ENCODE measurements around the gene RGS6. TPM values are rescaled to one million over a fixed set of nuclear protein-coding genes. Genes with fewer than 3 reads are reported as not detected.

The RGS6 gene
- total RNA-seq, 2 experiments from 2014 or later: 0.13 to 0.38 TPM

DNA sequence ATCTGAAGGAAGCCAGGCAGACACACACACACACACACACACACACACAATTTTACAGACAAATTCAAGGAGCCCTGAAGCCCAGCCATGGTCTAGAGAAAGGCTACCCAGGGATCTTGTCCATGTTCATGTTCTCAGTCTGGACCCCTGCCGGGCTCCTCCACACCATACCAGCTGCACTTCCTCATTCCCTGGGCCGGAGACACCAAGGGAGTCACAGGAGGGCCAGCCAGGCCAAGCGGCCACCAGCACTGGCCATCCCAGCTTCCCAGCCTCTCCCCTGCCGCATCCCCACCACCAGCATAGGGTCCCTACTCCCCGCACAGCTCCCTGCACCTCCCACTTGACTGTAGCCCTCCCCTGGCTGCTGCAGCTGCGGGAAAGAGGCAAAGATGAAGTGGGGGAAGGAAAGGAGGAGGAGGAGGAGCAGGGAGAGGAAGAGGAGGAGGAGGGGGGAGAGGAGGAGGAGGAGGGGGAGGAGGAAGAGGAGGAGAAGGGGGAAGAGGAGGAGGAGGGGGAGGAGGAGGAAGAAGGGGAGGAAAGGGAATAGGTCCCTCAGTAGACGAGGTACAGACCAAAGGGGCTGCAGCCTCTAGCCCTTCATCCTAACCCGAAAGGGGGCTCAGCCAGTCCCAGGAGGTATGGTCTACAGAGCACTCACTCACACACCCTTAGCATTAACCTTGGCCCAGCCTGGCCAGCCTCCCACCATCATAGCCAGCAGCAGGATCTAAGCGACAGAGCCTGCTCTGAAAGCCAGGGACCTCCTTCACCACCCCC is 668.5 kb downstream of the RGS6 start:
- POLR2A ChIA-PET: no interaction called here
- CTCF ChIA-PET: no interaction called here

DNA sequence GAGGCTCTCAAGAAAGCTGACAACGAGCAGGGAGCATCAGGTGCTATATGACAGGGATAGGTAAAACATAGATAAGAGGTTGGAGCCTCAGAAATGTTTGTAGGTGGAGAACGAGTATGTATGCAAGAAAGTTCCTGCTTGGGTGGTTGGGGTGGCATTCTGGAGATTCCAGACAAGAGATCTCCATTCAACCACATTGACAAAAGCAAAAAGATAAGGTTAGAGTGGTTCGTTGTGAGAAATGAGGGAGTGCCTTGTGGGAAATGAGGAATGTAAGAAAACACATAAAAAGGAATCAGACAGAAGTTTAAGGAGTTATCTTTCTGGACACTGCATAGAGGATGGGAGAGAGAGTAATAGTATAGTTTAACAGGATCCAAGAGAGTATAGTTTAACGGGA is 671.4 kb downstream of the RGS6 start:
- POLR2A ChIA-PET: no interaction called here
- CTCF ChIA-PET: no interaction called here

DNA sequence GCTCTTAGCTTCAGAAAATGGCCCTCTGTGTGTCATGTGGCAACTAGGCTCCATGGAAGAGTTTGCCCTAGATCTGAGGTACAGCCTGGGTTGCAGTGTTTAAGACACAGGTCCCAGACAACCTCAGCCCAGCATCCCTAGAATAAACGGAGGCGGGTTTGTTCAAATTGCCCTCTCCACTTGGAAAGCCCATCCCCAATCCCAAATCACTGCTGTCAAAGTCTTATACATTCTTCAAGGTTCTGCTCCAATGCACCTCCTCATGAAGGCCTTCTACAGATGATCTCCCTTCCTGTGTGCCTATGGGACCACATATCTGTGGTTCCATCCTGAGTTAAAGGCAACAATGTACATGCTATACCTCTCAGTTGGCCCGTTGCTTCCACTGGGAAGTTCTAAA is 671.9 kb downstream of the RGS6 start:
- ChIA-PET POLR2A (no interaction called here), CTCF (no interaction called here)

DNA sequence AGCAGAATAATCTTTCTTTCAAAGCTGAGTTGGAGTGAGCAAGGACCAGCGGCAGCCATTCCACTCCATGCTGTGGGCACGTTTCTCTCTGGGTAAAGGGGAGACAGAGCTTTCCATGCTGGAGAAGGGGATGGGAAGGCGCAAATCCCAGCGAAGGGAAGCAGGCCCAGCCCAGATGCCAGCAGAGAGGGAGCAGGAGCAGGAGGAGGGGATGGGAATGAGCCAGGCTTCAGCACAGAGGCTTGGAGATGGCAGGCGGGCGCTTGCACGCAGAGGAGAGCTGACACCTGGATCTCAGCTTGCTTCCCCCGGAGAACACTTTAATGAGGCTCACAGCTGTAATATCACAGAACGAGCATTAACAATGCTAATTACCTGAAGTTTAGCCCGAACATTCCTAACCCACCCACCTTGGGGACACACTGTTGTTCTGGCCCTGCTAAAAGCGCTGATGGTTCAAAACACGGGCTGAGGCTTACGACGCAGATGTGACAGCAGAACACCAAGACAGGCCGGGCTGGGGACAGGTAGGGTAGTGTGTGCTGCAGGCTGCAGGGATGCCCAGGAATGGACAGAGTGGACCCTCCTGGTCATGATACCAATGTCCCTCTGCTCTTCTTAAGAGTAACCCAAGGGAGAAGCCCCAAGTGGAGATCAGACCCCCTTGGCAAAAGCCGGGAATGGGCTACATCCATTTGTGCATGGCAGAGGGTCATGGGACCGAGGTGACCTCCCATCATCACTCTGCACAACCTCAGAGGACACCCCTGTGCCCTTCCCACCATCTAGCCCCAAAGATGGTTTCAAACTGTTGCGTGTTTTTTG is 673.1 kb downstream of the RGS6 start:
- ChIA-PET POLR2A (no interaction called here), CTCF (no interaction called here)

DNA sequence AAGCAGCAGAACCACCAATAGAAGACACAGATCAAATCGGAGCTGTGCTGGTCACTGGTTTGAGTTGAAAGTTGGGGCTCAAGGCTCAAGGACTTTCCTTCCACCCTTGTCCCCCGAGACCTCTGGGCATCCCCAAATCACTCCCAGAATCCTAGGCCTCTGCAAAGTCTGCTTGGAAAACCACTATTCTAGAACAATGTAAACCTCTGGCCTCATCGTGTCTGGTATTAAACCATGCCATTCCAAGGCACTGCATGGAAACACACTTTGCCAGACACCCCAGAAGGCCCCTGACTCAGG is 673.6 kb downstream of the RGS6 start:
- POLR2A ChIA-PET: no interaction called here
- CTCF ChIA-PET: no interaction called here

DNA sequence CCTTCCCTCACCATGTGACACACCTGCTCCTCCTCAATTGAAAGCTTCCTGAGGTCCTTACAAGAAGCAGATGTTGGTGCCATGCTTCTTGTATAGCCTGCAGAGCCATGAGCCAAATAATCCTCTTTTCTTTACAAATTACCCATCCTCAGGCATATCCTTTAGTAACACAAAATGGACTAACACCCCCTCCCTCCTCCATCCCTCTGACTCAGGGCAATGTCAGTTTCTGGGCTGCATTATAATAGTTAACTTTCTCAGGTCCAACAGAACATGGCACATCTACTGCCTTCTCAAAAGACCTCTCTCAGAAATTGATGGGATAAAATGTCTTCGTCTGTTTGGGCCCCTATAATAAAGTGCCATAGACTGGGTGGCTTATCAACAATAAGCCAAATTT is 674.6 kb downstream of the RGS6 start:
- ChIA-PET CTCF (no interaction called here), POLR2A (no interaction called here)

GRCh38 chr14:72607386-72608130 is 675.3 kb downstream of the RGS6 start:
- ChIA-PET CTCF (no interaction called here), POLR2A (no interaction called here)

DNA sequence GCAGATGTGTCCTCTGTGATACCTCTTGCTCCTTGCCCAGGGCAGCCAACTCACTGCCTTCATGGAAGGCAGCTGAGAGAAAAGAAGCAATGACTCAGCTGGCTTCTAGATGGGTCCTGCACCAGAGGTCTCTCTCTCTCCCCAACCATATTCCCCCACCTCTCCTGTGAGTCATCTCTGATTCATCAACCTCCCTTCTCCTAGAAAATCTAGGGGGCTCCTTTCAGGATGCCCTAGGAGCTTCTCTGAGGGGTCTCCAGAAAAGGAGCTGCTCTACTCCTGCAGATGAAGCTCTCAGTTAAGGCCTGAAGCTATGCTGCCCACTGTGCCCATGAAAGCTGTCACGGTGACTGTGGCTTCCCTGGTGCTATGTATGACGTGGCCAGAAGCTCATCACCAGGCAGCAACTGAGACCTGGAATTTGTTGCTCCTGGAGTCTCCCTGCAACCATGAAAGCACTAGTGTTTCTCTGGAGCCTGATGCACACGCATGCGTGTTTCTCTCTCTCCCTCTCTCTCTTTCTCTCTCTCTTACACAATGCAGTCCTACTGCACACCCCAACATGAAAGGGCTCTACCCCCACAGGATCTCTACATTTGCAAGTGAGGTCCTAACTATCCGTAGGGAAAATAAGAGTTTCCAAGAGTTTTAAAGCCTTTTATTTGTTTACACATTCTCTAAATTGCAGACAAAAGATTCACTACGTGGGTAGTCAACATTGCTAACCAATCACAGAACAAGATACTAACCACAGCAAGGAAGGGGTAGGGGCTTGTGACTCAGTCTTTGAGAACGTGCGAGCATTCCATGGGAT is 676.4 kb downstream of the RGS6 start:
- ChIA-PET CTCF (no interaction called here), POLR2A (no interaction called here)

DNA sequence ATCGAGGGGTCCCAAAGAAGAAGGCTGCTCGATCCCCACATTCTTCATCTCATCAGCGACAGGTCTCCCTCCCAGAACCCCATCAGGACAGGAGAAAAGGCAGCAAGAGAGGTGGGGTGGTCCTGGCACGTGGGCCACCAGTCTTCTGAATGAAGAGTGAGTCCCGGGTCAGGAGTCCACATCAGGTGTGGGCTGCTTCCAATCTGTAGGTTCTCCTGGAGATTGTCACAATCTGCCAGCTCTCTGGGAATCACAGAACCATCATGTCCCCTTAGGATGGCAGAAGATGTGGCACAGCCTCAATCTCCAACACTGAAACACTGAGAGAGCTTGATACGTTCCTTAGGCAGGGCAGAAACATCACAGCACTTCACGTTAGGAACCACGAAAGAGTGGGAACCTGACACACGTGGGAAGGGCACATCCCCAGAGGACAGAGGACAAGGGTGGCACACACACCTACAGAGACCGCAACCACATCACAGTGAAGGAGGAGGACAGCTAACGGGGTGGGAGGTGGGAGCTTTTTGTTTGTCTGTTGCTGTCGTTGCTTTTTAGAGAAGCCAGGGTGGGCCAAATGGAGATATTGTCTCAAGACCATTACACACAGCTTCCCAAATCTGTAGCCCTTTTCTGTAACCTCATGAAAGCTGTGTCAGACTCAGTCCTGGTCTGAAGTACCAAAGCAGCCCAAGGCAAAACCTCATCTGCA is 677.1 kb downstream of the RGS6 start:
- CTCF ChIA-PET: no interaction called here
- POLR2A ChIA-PET: no interaction called here

- ChIA-PET CTCF (no interaction called here), POLR2A (no interaction called here)
Observed at GRCh38 chr14:72610096-72610830, 678.0 kb downstream of the RGS6 start.

DNA sequence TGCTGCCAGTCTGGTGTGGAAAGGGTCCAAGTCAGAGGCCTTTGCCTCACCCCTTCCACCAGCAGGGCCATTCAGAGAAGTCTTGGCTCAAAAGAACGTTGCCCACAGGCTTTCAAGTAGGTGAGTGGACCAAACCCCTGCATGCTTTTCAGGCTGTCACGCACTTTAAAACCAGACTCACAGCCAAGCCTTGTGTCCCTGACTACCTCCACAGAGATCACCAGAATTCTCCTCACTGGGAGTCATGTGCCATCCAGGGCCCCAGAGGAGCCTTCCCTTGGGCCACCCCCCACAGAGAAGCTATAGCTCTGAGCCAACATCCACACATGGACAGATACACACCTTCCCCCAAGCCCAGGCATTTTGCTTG is 678.6 kb downstream of the RGS6 start:
- ChIA-PET POLR2A (no interaction called here), CTCF (no interaction called here)

DNA sequence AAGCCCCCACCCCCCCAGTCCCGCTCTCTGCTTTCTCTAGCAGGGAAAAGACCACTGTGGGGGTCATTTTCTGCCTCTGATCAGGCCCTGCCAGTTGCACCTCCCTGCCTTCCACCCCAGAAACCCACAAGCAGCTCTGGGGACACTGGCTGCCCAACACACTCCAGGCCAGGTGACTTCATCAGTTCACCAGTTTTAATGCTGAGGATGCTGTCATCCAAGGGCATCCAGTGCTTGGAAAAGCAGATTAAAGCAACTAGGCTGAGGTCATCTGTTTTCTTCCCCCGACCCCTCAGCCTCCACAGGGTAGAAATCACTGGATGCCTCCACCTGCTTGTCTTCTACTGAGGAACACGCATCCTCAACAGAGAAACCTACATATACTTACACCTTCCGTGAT is 679.3 kb downstream of the RGS6 start:
- CTCF ChIA-PET: no interaction called here

DNA sequence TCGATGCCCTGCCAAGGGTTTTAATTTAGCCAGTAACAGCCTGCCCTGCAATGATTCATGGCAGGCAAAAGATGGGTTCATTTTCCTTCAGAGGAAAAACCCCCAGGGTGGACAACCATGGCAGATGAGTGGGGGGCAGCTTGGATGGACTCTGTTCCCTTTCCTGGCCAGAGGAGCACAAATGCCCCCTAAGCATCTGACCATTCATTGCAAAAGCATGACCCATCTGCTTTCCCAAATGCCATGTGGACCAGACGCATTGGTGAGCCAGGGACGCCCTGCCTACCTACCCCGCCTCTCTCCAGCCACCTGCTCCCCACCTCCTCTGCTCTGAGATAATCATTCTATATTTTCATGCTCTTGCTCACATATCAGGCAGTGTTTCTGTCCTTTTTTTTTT is 679.8 kb downstream of the RGS6 start:
- CTCF ChIA-PET: no interaction called here
- POLR2A ChIA-PET: no interaction called here

More for the DNA sequence above, 679.3 kb downstream of the RGS6 start:
- POLR2A ChIA-PET: no interaction called here

DNA sequence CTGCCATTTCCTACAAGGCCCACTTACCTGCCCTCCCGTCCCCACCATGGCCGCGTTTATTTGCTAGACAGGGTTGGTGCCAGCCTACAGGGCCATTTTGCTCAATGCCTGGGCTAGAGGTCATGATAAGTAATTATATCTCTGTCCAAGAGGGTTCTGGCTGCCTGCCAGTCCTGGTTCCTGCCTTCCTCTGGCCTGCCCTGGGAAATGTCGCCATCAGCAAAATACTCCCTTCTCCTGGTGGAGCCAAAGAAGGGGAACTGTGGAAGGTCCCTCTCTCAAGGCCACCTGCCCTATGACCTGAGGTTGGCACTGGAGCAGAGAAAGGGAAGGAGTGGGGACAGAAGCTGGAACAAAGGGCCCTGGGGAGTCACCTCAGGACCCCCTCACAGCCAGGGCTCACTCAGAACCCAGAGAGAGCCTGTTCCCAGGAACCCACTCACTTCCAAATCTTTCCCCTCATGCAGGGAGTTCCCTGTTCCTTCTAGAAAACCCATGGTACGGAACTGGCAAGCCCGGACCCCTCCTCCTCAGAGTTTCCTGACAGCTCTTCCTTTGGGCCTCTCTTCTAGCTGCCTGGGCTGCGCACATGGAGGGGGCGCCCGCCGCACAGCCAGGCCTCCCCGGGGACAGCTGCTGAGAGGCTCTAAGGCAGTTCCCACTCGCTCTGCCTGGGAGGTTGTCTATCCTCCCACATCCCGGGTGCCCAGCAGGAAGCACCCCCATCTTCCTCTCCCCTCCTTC is 681.2 kb downstream of the RGS6 start:
- CTCF ChIA-PET: no interaction called here
- POLR2A ChIA-PET: no interaction called here

- CTCF ChIA-PET: no interaction called here
- POLR2A ChIA-PET: no interaction called here
Observed at GRCh38 chr14:72613975-72614319, 681.7 kb downstream of the RGS6 start.

GRCh38 chr14:72614365-72614764 is 682.1 kb downstream of the RGS6 start:
- ChIA-PET CTCF (interaction anchor here (0.6 kb wide), 1 partner anchor 51 kb away, joined by 3 read pairs; no protein-coding TSS in a partner anchor), POLR2A (no interaction called here)

GRCh38 chr14:72614891-72615415 is 682.7 kb downstream of the RGS6 start:
- CTCF ChIA-PET: interaction anchor here (0.6 kb wide), 1 partner anchor 50 kb away, joined by 3 read pairs; no protein-coding TSS in a partner anchor

GRCh38 chr14:72615451-72616121 is 683.4 kb downstream of the RGS6 start:
- ChIA-PET CTCF (no interaction called here), POLR2A (no interaction called here)

More at GRCh38 chr14:72614891-72615415, 682.7 kb downstream of the RGS6 start:
- POLR2A ChIA-PET: no interaction called here
